HEK293 (cell line): ENCODE measurements around the gene XRN1.
A peak's percentile ranks its signal among the peaks of the same experiment; 100 is the strongest.

Source experiments
- CTCF ChIA-PET: fragments of 350-600 bp; formaldehyde crosslinking; extraction: SDS; loops from one replicate; lab custom pipeline; 2021; ENCODE audit warnings: antibody characterized with exemption; lab: Yijun Ruan, JAX
- POLR2A ChIA-PET: fragments of 300-600 bp; formaldehyde crosslinking; extraction: SDS; loops from one replicate; lab custom pipeline; 2020; ENCODE audit warnings: antibody characterized with exemption, inconsistent platforms; lab: Yijun Ruan, JAX
- H3K27ac ChIP-seq: fragments of 200-500 bp; sonication (Bioruptor generic); 2 replicates; pipeline ENCODE4 v1.5.1; 2014; ENCODE audit warnings: low read depth, low read length, control low read depth, inconsistent platforms; ENCODE audit errors: extremely low read depth
- H3K36me3 ChIP-seq, 2 experiments: fragments of 200-500 bp in 1 of 2; sonication (Bioruptor generic) in 1 of 2; 1 replicate in 1 of 2; 2 replicates in 1 of 2; pipeline ENCODE4 v1.5.1; 2014 to 2017; ENCODE audit warnings: inconsistent platforms in 2 of 2, low read length in 2 of 2; ENCODE audit not compliant: control insufficient read depth in 2 of 2, insufficient read depth in 1 of 2
- H3K4me1 ChIP-seq: fragments of 200-500 bp; sonication (Bioruptor generic); 2 replicates; pipeline ENCODE4 v1.5.1; 2014; ENCODE audit warnings: mild to moderate bottlenecking, low read length, inconsistent platforms; ENCODE audit not compliant: control insufficient read depth, insufficient read depth
- H3K4me3 ChIP-seq: 2 replicates; pipeline ENCODE4 v1.5.1; 2011; ENCODE audit warnings: low read depth, mild to moderate bottlenecking, control low read depth, low read length, moderate library complexity
- H3K9me3 ChIP-seq: fragments of 200-500 bp; sonication (Bioruptor generic); 2 replicates; pipeline ENCODE4 v1.5.1; 2014; ENCODE audit warnings: low read depth, low read length, inconsistent platforms; ENCODE audit not compliant: control insufficient read depth, insufficient read depth
- EGR2 ChIP-seq: fragments of 450-650 bp; formaldehyde crosslinking; IDR thresholded peaks from 2 replicates; pipeline ENCODE4 v1.5.1; 2016; ENCODE audit warnings: low read depth, missing biosample characterization, missing genetic modification characterization
- KLF8 ChIP-seq: fragments of 450-650 bp; formaldehyde crosslinking; IDR thresholded peaks from 2 replicates; pipeline ENCODE4 v1.5.1; 2016; ENCODE audit warnings: missing biosample characterization, missing genetic modification characterization
- MZF1 ChIP-seq: fragments of 450-650 bp; formaldehyde crosslinking; IDR thresholded peaks from 2 replicates; pipeline ENCODE4 v1.5.1; 2017; ENCODE audit warnings: missing biosample characterization, missing genetic modification characterization, borderline replicate concordance
- RBAK ChIP-seq: fragments of 450-650 bp; formaldehyde crosslinking; IDR thresholded peaks from 2 replicates; pipeline ENCODE4 v1.5.1; 2016; ENCODE audit warnings: missing biosample characterization, missing genetic modification characterization
- SALL2 ChIP-seq: fragments of 450-650 bp; formaldehyde crosslinking; IDR thresholded peaks from 2 replicates; pipeline ENCODE4 v1.5.0; 2017; ENCODE audit warnings: missing biosample characterization, mild to moderate bottlenecking, missing genetic modification characterization, borderline replicate concordance
- SETDB1 ChIP-seq: IDR thresholded peaks from one replicate; pipeline ENCODE4 v1.6.1; 2017; ENCODE audit warnings: mild to moderate bottlenecking, low read length, moderate library complexity, mixed read lengths; ENCODE audit not compliant: insufficient read length
- TRIM28 ChIP-seq: IDR thresholded peaks from 2 replicates; pipeline ENCODE4 v1.6.1; 2011; ENCODE audit warnings: low read length, control low read depth, borderline replicate concordance
- ZBTB20 ChIP-seq: fragments of 450-650 bp; formaldehyde crosslinking; IDR thresholded peaks from 2 replicates; pipeline ENCODE4 v1.5.1; 2016; ENCODE audit warnings: missing biosample characterization, missing genetic modification characterization
- ZNF2 ChIP-seq: fragments of 450-650 bp; formaldehyde crosslinking; IDR thresholded peaks from 2 replicates; pipeline ENCODE4 v1.5.1; 2016; ENCODE audit warnings: missing biosample characterization, missing genetic modification characterization
- ZNF223 ChIP-seq: fragments of 450-650 bp; formaldehyde crosslinking; IDR thresholded peaks from 2 replicates; pipeline ENCODE4 v1.5.1; 2016; ENCODE audit warnings: missing biosample characterization, missing genetic modification characterization
- ZNF426 ChIP-seq: fragments of 450-650 bp; formaldehyde crosslinking; IDR thresholded peaks from 2 replicates; pipeline ENCODE4 v1.5.1; 2017; ENCODE audit warnings: missing biosample characterization, missing genetic modification characterization, mild to moderate bottlenecking, inconsistent platforms, moderate library complexity
- ZNF473 ChIP-seq: fragments of 450-650 bp; formaldehyde crosslinking; IDR thresholded peaks from 2 replicates; pipeline ENCODE4 v1.5.1; 2017; ENCODE audit warnings: missing biosample characterization, missing genetic modification characterization
- ZNF549 ChIP-seq: fragments of 450-650 bp; IDR thresholded peaks from 2 replicates; pipeline ENCODE4 v1.5.1; 2018; ENCODE audit warnings: missing biosample characterization, missing genetic modification characterization, mild to moderate bottlenecking, inconsistent platforms, moderate library complexity
- ZNF626 ChIP-seq: fragments of 450-650 bp; sonication (Bioruptor Pico); formaldehyde crosslinking; IDR thresholded peaks from 2 replicates; pipeline ENCODE4 v1.5.1; 2018; ENCODE audit warnings: missing biosample characterization, missing genetic modification characterization, inconsistent platforms
- ZNF664 ChIP-seq: fragments of 450-650 bp; formaldehyde crosslinking; IDR thresholded peaks from 2 replicates; pipeline ENCODE4 v1.5.1; 2016; ENCODE audit warnings: missing biosample characterization, missing genetic modification characterization
- ZNF791 ChIP-seq: fragments of 450-650 bp; formaldehyde crosslinking; IDR thresholded peaks from 2 replicates; pipeline ENCODE4 v1.5.1; 2016; ENCODE audit warnings: missing biosample characterization, missing genetic modification characterization
- ZSCAN30 ChIP-seq: fragments of 450-650 bp; IDR thresholded peaks from 2 replicates; pipeline ENCODE4 v1.5.1; 2018; ENCODE audit warnings: missing biosample characterization, mild to moderate bottlenecking, missing genetic modification characterization, moderate library complexity
- TF ChIP-seq, protein P1 (sequence below): fragments of 450-650 bp; formaldehyde crosslinking; IDR thresholded peaks from 2 replicates; pipeline ENCODE4 v1.5.1; 2016; ENCODE audit warnings: missing biosample characterization, missing genetic modification characterization
- TF ChIP-seq, protein P2 (sequence below): fragments of 450-650 bp; formaldehyde crosslinking; IDR thresholded peaks from 2 replicates; pipeline ENCODE4 v1.5.1; 2016; ENCODE audit warnings: missing biosample characterization, missing genetic modification characterization
- TF ChIP-seq, protein P3 (sequence below): fragments of 450-650 bp; formaldehyde crosslinking; IDR thresholded peaks from 2 replicates; pipeline ENCODE4 v1.5.1; 2017; ENCODE audit warnings: missing biosample characterization, mild to moderate bottlenecking, missing genetic modification characterization, moderate library complexity
- TF ChIP-seq, protein P4 (sequence below): fragments of 450-650 bp; formaldehyde crosslinking; IDR thresholded peaks from 2 replicates; pipeline ENCODE4 v1.5.1; 2016; ENCODE audit warnings: missing biosample characterization, missing genetic modification characterization
- TF ChIP-seq, protein P5 (sequence below): fragments of 450-650 bp; formaldehyde crosslinking; IDR thresholded peaks from 2 replicates; pipeline ENCODE4 v1.5.1; 2016; ENCODE audit warnings: missing biosample characterization, missing genetic modification characterization

XRN1 gene

DNA sequence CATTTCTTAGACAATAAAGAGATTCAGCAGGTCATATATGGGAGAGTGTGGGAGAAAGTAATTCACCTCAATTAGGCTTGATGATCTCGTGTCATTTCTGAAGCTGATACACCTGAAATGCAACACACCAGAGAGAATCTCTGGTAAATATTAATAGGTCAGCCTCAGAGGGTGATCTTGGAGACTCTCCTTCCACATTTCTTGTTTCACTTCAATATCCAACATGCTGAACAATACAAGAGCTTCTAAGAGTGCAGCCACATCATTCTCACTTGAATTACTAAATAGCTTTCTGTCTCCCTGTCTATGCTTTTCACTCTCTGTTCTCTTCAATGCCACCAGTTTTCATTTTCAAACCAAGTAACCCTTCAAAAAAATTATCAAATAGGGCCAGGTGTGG, 151.3 kb downstream of the XRN1 start (continued):
- TF ChIP-seq, protein P1, sequence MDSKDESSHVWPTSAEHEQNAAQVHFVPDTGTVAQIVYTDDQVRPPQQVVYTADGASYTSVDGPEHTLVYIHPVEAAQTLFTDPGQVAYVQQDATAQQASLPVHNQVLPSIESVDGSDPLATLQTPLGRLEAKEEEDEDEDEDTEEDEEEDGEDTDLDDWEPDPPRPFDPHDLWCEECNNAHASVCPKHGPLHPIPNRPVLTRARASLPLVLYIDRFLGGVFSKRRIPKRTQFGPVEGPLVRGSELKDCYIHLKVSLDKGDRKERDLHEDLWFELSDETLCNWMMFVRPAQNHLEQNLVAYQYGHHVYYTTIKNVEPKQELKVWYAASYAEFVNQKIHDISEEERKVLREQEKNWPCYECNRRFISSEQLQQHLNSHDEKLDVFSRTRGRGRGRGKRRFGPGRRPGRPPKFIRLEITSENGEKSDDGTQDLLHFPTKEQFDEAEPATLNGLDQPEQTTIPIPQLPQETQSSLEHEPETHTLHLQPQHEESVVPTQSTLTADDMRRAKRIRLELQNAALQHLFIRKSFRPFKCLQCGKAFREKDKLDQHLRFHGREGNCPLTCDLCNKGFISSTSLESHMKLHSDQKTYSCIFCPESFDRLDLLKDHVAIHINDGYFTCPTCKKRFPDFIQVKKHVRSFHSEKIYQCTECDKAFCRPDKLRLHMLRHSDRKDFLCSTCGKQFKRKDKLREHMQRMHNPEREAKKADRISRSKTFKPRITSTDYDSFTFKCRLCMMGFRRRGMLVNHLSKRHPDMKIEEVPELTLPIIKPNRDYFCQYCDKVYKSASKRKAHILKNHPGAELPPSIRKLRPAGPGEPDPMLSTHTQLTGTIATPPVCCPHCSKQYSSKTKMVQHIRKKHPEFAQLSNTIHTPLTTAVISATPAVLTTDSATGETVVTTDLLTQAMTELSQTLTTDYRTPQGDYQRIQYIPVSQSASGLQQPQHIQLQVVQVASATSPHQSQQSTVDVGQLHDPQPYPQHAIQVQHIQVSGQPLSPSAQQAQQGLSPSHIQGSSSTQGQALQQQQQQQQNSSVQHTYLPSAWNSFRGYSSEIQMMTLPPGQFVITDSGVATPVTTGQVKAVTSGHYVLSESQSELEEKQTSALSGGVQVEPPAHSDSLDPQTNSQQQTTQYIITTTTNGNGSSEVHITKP (tag by site-specific recombination): no peak

DNA sequence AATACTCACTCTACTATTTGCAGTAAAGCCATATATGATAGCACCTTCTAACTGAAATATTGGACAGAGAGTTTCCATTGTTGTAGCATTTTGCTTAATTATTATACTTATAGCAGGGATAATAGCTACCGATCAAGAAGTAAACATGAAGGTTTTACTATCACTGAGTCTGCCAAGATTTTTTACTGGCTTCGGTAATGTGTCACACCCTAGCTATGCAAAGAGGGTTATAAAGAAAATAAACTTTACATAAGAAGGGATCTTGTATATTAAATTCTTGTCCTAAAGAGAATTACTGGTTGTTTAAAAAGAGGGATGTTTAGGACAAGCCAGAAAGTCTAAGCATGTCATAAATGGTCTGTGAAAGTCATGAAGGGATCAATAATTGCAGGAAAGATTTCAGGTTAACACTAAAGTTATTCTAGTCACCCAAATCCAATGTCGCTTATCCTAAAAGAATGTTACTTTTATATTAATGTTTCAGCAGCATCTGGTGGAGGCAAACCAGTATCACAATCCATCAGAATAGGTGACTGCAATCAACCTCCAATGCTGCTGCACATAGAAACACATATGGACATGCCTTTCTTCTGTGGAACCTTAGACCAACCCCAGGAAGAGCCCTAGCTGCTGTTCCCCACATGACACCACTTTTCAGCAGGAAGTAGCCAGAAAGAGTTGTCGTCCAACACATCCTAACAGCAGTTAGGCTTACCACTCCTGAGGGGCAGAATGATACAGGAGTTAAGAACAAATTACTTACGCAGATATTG, 159.8 kb downstream of the XRN1 start:
- POLR2A ChIA-PET: no interaction called here
- Histone ChIP-seq H3K4me1 (no peaks in the 10 kb centered on the region), H3K4me3 (no peak overlapping the region), H3K9me3 (no peaks in the 10 kb centered on the region), H3K36me3 (no peaks in the 10 kb centered on the region), H3K27ac (no peak overlapping the region)
- CTCF ChIA-PET: no interaction called here
- TF ChIP-seq ZSCAN30 (tag by site-specific recombination): no peak
- TF ChIP-seq ZNF549 (tag by site-specific recombination): peak; percentile 9; the same call in 1 of the 2 replicates
- TF ChIP-seq TRIM28: peak; percentile 98
- peak; percentile 31; the same call in 1 of the 2 replicates for TF ChIP-seq MZF1
- peak; percentile 100 for TF ChIP-seq SETDB1
- TF ChIP-seq, protein P2, sequence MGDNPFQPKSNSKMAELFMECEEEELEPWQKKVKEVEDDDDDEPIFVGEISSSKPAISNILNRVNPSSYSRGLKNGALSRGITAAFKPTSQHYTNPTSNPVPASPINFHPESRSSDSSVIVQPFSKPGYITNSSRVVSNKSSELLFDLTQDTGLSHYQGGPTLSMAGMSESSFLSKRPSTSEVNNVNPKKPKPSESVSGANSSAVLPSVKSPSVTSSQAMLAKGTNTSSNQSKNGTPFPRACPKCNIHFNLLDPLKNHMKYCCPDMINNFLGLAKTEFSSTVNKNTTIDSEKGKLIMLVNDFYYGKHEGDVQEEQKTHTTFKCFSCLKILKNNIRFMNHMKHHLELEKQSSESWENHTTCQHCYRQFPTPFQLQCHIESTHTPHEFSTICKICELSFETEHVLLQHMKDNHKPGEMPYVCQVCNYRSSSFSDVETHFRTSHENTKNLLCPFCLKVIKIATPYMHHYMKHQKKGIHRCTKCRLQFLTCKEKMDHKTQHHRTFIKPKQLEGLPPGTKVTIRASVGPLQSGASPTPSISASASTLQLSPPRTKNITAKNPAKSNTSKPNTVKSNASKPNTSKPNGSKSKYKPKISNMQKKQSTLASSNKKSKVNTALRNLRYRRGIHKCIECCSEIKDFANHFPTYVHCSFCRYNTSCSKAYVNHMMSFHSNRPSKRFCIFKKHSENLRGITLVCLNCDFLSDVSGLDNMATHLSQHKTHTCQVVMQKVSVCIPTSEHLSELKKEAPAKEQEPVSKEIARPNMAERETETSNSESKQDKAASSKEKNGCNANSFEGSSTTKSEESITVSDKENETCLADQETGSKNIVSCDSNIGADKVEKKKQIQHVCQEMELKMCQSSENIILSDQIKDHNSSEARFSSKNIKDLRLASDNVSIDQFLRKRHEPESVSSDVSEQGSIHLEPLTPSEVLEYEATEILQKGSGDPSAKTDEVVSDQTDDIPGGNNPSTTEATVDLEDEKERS (tag by site-specific recombination): 0 out of 2 replicates have a peak, but pooled peaks have one; percentile 73
- no peak for TF ChIP-seq ZNF791 (tag by site-specific recombination)
- 0 out of 2 replicates have a peak, but pooled peaks have one; percentile 52 for TF ChIP-seq ZNF626 (tag by site-specific recombination)

DNA sequence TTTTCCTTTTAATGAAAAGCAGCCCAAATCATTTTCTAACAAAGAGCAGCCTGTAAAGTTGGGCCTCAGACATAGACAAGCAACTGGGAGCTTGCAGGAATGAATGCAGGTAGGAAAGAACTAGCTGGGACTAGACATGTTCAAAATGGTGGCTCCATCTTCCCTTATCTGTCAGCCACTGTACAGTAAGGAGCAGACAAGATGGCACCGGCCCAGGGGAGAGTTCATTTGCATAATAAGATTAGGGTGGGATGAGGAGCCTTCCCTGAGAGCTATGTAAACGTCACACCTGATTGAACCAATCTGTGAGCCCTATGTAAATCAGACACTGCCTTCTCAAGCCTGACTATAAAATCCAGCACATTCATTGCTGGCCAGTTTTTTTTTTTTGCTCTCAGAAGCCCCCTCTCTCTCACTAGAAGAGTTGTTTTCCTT, 162.7 kb downstream of the XRN1 start:
- H3K9me3 ChIP-seq: no peaks in the 10 kb centered on the region
- H3K36me3 ChIP-seq: no peaks in the 10 kb centered on the region
- ChIA-PET POLR2A (no interaction called here), CTCF (no interaction called here)
- no peaks in the 10 kb centered on the region for H3K4me1 ChIP-seq
- H3K4me3 ChIP-seq: no peak overlapping the region
- H3K27ac ChIP-seq: no peak overlapping the region
- TF ChIP-seq, protein P3, sequence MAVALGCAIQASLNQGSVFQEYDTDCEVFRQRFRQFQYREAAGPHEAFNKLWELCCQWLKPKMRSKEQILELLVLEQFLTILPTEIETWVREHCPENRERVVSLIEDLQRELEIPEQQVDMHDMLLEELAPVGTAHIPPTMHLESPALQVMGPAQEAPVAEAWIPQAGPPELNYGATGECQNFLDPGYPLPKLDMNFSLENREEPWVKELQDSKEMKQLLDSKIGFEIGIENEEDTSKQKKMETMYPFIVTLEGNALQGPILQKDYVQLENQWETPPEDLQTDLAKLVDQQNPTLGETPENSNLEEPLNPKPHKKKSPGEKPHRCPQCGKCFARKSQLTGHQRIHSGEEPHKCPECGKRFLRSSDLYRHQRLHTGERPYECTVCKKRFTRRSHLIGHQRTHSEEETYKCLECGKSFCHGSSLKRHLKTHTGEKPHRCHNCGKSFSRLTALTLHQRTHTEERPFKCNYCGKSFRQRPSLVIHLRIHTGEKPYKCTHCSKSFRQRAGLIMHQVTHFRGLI: no peak
- TF ChIP-seq EGR2 (no peak), ZNF664 (tag by site-specific recombination) (no peak), KLF8 (tag by site-specific recombination) (no peak), RBAK (tag by site-specific recombination) (no peak), ZBTB20 (tag by site-specific recombination) (no peak), ZNF223 (tag by site-specific recombination) (no peak), SALL2 (tag by site-specific recombination) (no peak), ZNF426 (tag by site-specific recombination) (no peak), ZNF473 (tag by site-specific recombination) (no peak), ZNF2 (no peak)
- TF ChIP-seq, protein P4, sequence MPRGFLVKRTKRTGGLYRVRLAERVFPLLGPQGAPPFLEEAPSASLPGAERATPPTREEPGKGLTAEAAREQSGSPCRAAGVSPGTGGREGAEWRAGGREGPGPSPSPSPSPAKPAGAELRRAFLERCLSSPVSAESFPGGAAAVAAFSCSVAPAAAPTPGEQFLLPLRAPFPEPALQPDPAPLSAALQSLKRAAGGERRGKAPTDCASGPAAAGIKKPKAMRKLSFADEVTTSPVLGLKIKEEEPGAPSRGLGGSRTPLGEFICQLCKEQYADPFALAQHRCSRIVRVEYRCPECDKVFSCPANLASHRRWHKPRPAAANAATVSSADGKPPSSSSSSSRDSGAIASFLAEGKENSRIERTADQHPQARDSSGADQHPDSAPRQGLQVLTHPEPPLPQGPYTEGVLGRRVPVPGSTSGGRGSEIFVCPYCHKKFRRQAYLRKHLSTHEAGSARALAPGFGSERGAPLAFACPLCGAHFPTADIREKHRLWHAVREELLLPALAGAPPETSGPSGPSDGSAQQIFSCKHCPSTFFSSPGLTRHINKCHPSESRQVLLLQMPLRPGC (tag by site-specific recombination): no peak
- TF ChIP-seq, protein P5, sequence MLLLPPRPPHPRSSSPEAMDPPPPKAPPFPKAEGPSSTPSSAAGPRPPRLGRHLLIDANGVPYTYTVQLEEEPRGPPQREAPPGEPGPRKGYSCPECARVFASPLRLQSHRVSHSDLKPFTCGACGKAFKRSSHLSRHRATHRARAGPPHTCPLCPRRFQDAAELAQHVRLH (tag by site-specific recombination): no peak
